Upper lobe of right lung (tissue), 1 donor: ENCODE results near the gene NFIX. TPM values are rescaled to one million over a fixed set of nuclear protein-coding genes. Genes with fewer than 3 reads are reported as not detected.
A peak's percentile ranks its signal among the peaks of the same experiment; 100 is the strongest.

ENCODE experiments used
- ATAC-seq: fragments of 200-7000 bp; cut with Tn5 transposase; one replicate; pipeline ENCODE4 v1.9.1; 2020; ENCODE audit warnings: mild to moderate bottlenecking, moderate library complexity
- DNase-seq: peaks from one replicate; pipeline ENCODE4 v3.0.0-alpha.2; 2020
- H3K27ac ChIP-seq: fragments of 200-600 bp; one replicate; pipeline ENCODE4 v1.8.0; 2022
- H3K27me3 ChIP-seq: fragments of 200-600 bp; one replicate; pipeline ENCODE4 v1.8.0; 2022; ENCODE audit warnings: mild to moderate bottlenecking
- H3K36me3 ChIP-seq: fragments of 200-600 bp; one replicate; pipeline ENCODE4 v1.8.0; 2022
- H3K4me1 ChIP-seq: fragments of 200-600 bp; one replicate; pipeline ENCODE4 v1.8.0; 2022
- H3K4me3 ChIP-seq: fragments of 200-600 bp; one replicate; pipeline ENCODE4 v1.8.0; 2022; ENCODE audit warnings: mild to moderate bottlenecking
- H3K9me3 ChIP-seq: fragments of 200-600 bp; one replicate; pipeline ENCODE4 v1.8.0; 2022
- intact Hi-C: fragments of 100-400 bp; cut with DNase I; formaldehyde crosslinking; loops from one replicate; pipeline ENCODE4 v1.11.0; 2022
- total RNA-seq: library from RNA; stranded (reverse); fragmentation: NEBNext Ultra II Directional; extraction: Animal tissue kit (Norgen Biotek cat#: 25700); gene quantifications from one replicate; pipeline ENCODE4 v1.2.1, GENCODE V29; 2021
- TF ChIP-seq, protein P1 (sequence below): fragments of 200-600 bp; IDR thresholded peaks from one replicate; pipeline ENCODE4 v1.8.0; 2022; ENCODE audit warnings: antibody characterized with exemption
- donor health status: DM: no; HTN: yes; CAD: no; lungs with severe emphysema.

NFIX gene
- total RNA-seq, 1 donor from 2014 or later = 168 TPM

DNA sequence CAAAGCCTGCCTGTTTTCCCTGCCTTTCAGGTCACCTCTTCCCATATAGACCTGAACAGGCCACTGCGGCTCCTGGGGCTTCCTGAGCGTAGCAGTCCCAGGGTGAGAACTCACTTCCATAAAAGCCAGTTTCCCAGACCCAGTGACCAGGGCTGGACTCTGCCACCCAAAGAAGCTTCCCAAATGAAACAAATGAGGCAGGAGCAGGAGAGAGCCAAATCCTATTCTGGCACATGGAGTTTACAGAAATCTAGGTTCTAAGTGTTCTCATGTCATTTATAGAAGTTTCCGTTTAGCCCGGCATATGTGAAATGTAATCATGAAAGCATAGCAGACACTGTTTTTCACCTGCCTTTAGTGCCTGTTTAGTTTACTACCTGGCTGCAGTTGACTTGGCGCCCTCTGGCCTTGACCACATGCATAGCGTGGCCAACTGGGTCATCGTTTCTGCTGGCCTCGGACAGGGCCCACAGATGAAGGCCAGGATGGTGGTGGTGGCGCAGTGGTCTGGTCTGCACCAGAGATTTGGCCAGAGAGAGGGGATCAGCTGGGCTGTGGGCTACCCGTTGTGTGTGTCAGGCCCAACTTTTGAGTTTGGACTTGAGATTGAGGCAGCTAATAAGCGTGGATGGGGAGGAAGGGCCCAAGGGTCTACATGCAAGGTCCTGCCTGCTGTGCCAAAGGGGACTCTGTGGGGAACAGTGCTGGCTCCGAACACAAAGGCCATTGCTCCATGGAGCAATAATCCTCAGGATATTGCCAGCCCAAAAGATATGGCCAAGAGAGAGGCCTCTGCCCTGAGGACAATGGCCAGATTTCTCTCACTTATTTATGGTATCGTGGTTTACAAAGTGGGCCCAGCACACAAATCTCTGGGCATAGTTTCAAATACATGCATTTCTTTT, 43.3 kb downstream of the NFIX start:
- peaks cover 90% of the 10 kb centered on the region for H3K4me1 ChIP-seq
- H3K27me3 ChIP-seq = no peaks in the 10 kb centered on the region
- no peaks in the 10 kb centered on the region for H3K9me3 ChIP-seq
- peak overlapping the region; percentile 78 for H3K27ac ChIP-seq
- H3K4me3 ChIP-seq = no peak overlapping the region
- ATAC-seq = no peak
- no peak for DNase-seq
- TF ChIP-seq, protein P1, sequence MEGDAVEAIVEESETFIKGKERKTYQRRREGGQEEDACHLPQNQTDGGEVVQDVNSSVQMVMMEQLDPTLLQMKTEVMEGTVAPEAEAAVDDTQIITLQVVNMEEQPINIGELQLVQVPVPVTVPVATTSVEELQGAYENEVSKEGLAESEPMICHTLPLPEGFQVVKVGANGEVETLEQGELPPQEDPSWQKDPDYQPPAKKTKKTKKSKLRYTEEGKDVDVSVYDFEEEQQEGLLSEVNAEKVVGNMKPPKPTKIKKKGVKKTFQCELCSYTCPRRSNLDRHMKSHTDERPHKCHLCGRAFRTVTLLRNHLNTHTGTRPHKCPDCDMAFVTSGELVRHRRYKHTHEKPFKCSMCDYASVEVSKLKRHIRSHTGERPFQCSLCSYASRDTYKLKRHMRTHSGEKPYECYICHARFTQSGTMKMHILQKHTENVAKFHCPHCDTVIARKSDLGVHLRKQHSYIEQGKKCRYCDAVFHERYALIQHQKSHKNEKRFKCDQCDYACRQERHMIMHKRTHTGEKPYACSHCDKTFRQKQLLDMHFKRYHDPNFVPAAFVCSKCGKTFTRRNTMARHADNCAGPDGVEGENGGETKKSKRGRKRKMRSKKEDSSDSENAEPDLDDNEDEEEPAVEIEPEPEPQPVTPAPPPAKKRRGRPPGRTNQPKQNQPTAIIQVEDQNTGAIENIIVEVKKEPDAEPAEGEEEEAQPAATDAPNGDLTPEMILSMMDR = no peak
- H3K36me3 ChIP-seq = no peaks in the 10 kb centered on the region
- intact Hi-C loops = no loop called here

DNA sequence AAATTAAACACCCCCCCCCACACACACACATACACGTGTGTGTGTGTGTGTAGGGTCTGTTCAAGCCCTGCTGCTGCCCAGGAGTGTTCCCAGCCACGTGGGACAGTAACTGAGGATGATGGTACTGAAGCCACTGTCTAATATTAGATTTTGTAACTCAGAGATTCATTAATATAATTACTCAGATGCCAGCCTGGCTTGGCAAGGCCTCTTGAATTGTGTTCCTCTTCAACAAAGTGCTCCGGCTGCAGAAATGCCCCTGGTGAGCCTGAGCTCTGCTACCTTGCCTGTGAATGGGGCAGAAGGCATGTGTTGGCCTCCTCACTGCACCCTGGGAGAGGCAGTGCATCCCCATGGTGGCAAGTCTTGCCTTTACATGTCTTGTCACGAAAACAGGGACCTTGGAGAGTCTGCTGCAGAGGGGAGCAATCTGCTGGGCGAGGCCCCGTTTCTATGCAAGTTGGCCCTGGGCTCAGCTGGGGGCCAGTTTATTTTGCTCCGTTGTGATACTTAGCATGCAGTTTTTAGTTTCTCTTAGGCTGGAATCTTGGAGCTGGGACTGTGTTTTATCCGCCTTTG, 44.0 kb downstream of the NFIX start:
- TF ChIP-seq, protein P1 = no peak
- H3K36me3 ChIP-seq = no peaks in the 10 kb centered on the region
- H3K9me3 ChIP-seq = no peaks in the 10 kb centered on the region
- intact Hi-C loops = no loop called here
- DNase-seq = no peak
- H3K4me1 ChIP-seq = peaks cover 88% of the 10 kb centered on the region
- H3K27me3 ChIP-seq = no peaks in the 10 kb centered on the region
- H3K4me3 ChIP-seq = no peak overlapping the region
- H3K27ac ChIP-seq = no peak overlapping the region
- no peak for ATAC-seq

DNA sequence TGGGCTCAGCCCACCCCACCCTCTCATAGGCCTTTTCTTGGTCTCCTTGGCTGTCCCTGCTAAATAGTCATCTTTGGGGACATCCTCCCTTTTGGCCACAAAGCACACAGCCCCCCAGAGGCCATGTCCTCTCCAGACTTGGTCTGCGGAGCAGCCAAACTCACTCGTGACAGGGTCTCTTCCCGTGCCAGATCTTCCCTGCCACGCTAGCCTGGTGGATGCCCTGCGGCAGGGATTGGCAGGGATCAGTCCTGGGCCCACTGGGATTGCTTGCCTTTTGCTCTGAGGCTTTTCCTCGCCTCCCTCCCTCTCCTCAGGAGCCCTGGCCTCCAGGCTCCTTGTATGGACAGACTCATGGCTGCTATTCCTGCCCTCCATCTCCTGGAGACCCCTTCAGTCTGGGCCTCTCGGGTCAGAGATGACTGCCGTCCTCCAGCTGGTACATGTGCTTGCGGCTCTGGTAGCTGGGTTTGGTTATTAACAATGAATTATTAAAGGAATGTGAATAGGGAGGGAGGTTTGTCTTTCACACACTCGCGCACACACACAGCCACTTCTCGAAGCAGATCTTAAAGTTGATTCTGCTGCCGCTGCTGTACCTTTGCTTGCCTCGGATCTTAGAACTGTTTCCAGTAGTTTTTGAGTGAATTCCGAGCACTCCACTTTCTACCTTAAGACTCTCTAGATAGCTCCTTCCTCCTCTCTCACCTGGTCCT, 45.1 kb downstream of the NFIX start:
- TF ChIP-seq, protein P1 = no peak
- peak; percentile 37 for ATAC-seq
- no peaks in the 10 kb centered on the region for H3K36me3 ChIP-seq
- peak overlapping the region; percentile 70 for H3K27ac ChIP-seq
- H3K27me3 ChIP-seq = no peaks in the 10 kb centered on the region
- H3K4me1 ChIP-seq = peaks cover 86% of the 10 kb centered on the region
- no peak for DNase-seq
- intact Hi-C loops = no loop called here
- no peak overlapping the region for H3K4me3 ChIP-seq
- H3K9me3 ChIP-seq = no peaks in the 10 kb centered on the region

DNA sequence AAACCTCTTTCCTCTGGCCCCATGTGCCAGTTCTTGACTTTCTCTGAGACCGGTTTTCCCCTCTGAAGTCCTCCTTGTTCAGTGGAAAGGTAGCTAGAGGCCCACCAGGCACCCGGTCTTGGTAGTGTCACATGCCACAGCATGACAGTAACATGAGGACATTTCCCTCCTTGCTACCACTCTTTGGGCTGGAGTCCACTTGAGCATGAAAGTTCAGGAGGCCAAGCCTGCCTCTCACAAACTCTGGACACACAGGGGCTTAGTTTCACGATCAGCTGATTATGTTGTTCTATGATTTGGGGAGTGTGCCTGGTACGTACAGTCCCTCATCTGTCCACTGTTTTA, 45.6 kb downstream of the NFIX start:
- H3K4me3 ChIP-seq = no peak overlapping the region
- intact Hi-C loops = no loop called here
- H3K27ac ChIP-seq = peak overlapping the region; percentile 70
- TF ChIP-seq, protein P1 = no peak
- peaks cover 81% of the 10 kb centered on the region for H3K4me1 ChIP-seq
- ATAC-seq (peak; percentile 25), DNase-seq (no peak)
- no peaks in the 10 kb centered on the region for H3K36me3 ChIP-seq
- no peaks in the 10 kb centered on the region for H3K27me3 ChIP-seq
- no peaks in the 10 kb centered on the region for H3K9me3 ChIP-seq

DNA sequence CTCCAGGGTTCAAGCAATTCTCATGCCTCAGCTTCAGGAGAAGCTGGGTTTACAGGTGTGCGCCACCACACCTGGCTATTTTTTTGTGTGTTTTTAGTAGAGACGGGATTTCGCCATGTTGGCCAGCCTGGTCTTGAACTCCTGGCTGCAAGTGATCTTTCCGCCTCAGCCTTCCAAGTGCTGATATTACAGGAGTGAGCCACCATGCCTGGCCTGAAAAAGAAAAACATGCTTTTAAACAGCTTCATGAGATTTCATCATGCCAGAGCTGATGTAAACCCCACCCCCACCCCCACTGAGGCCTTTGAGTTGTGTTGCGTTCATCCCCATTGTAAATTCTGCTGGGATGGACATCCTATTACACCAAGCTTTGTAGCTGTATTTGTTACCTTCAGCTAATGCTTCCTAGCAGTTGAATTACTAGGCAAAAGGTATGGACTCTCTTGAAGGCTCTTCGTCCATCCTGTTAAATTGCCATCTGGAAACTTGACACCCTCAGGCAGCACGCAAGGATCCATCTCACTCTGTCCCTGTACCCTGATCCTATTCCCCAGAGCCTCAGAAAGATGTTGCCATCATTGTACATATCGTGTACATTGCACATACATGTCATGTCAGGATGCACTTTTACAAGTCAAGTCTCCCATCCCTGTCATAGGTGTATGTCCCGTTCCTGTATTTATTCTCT, 47.3 kb downstream of the NFIX start:
- Histone ChIP-seq H3K4me1 (peaks cover 66% of the 10 kb centered on the region), H3K9me3 (no peaks in the 10 kb centered on the region), H3K4me3 (no peak overlapping the region), H3K27me3 (no peaks in the 10 kb centered on the region), H3K36me3 (no peaks in the 10 kb centered on the region), H3K27ac (no peak overlapping the region)
- DNase-seq (no peak), ATAC-seq (no peak)
- TF ChIP-seq, protein P1 = no peak
- intact Hi-C loops = no loop called here
